Fibroblast of villous mesenchyme (primary cell): ENCODE results near the gene SOWAHA. TPM values are rescaled to one million over a fixed set of nuclear protein-coding genes. Genes with fewer than 3 reads are reported as not detected.
A peak's percentile ranks its signal among the peaks of the same experiment; 100 is the strongest.
"Not testable (repeated sequence)": the region's sequence is repeated elsewhere in the genome, so short reads cannot be mapped to it uniquely, and the experiment has no call there.

Experiments used
- DNase-seq: peaks from one replicate; pipeline ENCODE4 v3.0.0-alpha.2; 2010; ENCODE audit warnings: low read depth
- H3K4me3 ChIP-seq: 2 replicates; pipeline ENCODE4 v1.5.1; 2011; ENCODE audit warnings: low read depth, mild to moderate bottlenecking, low read length
- total RNA-seq: library from RNA; depleted of rRNA; stranded (reverse); fragments of >200 nt; gene quantifications from 2 replicates; pipeline ENCODE4 v1.2.3, GENCODE V29; 2012
- TF ChIP-seq, protein P1 (sequence below): IDR thresholded peaks from 2 replicates; pipeline ENCODE4 v1.5.1; 2012; ENCODE audit warnings: low read depth, mild to moderate bottlenecking, low read length; ENCODE audit not compliant: insufficient read depth

Gene SOWAHA
- total RNA-seq, 1 donor, result under 0.01 TPM

DNA sequence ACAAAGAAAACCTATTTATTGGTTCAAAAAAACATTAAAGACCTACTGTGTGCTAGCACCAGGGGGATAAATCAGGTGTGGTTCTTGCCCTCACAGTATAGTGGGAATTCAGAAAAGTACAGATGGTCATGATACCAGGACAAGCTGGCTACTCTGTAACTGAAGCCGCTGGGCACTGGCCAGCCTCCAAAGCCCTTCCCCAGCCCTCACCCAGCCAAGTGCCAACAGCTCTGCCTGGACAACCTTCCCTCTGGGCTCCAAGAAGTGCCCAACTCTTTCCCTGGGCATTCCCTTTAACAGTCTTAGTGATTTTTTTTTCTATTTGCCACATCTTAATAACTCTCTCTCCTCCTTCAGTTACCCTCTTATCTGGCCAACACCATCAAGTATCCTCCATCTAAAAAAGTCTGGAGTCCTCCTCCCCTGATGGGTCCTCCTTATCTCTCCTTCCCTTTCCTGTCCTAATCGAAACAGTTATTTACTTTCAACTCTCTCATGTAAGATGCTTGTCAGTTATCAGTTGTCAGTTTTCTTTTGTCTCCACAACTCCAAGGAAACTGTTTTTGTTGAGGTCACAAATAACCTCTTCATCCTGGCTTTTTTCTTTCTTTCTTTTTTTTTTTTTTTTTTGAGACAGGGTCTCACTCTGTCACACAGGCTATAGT, 22.8 kb upstream of the SOWAHA start:
- no peak overlapping the region for H3K4me3 ChIP-seq
- no peak for DNase-seq
- TF ChIP-seq, protein P1, sequence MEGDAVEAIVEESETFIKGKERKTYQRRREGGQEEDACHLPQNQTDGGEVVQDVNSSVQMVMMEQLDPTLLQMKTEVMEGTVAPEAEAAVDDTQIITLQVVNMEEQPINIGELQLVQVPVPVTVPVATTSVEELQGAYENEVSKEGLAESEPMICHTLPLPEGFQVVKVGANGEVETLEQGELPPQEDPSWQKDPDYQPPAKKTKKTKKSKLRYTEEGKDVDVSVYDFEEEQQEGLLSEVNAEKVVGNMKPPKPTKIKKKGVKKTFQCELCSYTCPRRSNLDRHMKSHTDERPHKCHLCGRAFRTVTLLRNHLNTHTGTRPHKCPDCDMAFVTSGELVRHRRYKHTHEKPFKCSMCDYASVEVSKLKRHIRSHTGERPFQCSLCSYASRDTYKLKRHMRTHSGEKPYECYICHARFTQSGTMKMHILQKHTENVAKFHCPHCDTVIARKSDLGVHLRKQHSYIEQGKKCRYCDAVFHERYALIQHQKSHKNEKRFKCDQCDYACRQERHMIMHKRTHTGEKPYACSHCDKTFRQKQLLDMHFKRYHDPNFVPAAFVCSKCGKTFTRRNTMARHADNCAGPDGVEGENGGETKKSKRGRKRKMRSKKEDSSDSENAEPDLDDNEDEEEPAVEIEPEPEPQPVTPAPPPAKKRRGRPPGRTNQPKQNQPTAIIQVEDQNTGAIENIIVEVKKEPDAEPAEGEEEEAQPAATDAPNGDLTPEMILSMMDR, result no peak

DNA sequence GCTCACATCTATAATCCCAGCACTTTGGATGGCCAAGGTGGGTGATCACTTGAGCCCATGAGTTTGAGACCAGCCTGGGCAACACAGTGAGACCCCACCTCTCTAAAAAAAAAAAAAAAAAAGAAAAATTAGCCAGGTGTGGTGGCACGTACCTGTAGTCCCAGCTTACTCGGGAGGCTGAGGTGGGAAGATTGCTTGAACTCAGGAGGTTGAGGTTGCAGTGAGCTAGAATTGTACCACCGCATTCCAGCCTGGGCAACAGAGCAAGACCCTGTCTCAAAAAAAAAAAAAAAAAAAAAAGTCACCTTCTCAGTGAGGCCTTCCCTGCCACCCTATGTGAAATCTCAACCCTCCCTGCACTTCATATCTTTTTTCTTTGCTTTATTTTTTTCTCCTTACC, 22.1 kb upstream of the SOWAHA start:
- TF ChIP-seq, protein P1, result no peak
- DNase-seq, result no peak
- no peak overlapping the region for H3K4me3 ChIP-seq

DNA sequence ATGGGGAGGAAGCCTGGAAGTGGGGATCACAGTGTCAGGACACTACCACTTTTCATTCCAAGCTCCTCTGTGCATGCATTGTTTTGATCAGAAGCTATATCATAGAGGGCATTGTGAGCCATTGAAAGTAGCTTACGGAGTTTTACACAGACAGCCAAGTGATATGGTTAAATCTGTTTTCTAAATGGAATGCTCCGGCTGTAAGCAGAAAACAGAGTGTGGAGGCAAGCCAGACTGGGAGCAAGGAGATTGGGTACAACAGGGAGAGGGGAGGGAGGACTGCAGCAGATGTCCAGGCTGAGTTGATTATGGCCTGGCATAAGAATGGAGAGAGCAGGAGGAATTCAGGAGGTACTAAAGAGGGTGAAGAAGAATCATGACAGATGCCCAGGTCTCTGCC, 15.5 kb upstream of the SOWAHA start:
- no peak overlapping the region for H3K4me3 ChIP-seq
- no peak for DNase-seq
- TF ChIP-seq, protein P1, result no peak

DNA sequence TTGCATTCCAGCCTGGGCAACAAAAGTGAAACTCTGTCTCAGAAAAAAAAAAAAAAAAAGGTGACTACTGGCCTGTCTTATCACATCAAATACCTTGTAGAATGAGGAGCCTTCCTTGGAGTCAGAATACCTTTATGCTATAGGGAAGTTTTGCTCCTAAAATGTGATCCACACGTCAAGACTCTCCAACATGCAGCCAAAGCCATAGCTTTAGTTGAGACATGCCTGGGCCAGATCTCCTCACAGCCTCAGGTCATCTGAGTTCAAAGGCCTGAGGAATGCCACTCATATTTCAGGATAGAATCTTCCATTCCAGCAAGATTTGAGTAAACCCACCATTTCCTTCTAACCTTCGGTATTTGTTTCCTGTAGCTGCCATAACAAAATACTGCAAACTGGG, 13.7 kb upstream of the SOWAHA start:
- DNase-seq, result no peak
- no peak overlapping the region for H3K4me3 ChIP-seq
- TF ChIP-seq, protein P1, result no peak

DNA sequence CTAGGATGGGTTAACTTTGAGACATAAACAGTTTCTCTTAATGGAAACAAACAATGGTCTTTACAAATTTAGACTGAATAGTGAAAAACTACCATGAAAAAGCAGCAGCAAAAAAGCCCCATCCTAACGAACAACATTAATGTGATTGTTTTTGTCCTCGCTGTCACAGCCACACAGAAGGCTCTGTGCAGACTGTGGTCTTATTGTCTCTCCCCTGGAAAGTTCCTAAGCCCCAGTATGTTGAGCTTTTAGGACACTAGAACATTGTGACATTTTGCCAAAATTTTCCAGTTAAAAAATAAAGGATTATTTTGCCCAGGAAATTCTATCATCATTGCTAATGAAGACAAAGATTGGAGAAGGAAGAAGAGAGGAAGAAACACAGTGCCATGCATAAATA, 12.6 kb upstream of the SOWAHA start:
- TF ChIP-seq, protein P1, result no peak
- H3K4me3 ChIP-seq, result no peak overlapping the region
- DNase-seq, result no peak

DNA sequence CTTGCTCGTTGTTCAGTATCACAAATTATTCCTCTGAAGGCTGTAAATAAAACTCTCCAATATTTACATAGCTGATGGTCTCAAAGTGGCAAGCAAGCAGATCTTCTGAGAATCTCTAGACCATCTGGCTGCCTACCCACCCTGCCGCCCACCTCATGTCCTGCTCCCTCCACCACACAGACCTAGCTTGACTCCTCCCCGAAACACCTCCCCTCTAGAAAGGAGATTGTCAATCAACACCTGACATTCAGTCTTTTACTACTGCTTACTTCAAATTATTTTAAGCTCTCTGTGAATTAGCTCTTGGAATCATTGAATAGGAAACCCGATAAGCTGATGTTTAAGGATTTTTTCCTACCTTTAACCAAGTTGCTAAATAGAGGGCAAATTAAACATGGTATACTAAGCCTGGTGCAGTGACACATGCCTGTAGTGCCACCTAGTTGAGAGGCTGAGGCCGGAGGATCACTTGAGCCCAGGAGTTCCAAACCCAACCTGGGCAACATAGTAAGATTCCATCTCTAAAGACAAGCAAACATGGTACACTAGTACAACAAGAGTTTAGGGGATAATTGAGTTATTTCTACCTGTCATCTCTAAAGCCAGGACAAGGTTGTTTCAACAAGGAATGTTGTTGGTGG, 10.9 kb upstream of the SOWAHA start:
- TF ChIP-seq, protein P1, result peak; percentile 8
- DNase-seq, result no peak
- H3K4me3 ChIP-seq, result no peak overlapping the region

DNA sequence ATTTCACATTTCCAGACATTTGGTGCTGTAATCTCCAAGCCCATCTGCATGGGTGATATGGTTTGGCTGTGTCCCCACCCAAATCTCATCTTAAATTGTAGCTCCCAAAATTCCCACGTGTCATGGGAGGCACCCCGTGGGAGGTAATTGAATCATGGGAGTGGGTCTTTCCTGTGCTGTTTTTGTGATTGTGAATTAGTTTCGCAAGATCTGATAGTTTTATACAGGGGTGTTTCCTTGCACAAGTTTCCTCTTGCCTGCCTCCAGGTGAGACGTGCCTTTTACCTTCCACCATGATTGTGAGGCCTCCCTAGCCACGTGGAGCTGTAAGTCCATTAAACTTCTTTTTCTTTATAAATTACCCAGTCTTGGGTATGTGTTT, 10.4 kb upstream of the SOWAHA start:
- not testable (repeated sequence) for H3K4me3 ChIP-seq, DNase-seq

DNA sequence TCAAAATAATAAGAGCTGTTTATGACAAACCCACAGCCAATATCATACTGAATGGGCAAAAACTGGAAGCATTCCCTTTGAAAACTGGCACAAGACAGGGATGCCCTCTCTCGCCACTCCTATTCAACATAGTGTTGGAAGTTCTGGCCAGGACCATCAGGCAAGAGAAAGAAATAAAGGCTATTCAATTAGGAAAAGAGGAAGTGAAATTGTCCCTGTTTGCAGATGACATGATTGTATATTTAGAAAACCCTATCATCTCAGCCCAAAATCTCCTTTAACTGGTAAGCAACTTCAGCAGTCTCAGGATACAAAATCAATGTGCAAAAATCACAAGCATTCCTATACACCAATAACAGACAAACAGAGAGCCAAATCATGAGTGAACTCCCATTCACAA, 8.9 kb upstream of the SOWAHA start:
- DNase-seq, result not testable (repeated sequence)

DNA sequence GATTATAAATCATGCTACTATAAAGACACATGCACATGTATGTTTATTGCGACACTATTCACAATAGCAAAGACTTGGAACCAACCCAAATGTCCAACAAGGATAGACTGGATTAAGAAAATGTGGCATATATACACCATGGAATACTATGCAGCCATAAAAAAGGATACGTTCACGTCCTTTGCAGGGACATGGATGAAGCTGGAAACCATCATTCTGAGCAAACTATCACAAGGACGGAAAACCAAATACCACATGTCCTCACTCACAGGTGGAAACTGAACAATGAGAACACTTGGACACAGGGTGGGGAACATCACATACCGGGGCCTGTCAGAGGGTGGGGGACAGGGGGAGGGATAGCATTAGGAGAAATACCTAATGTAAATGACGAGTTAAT, 7.2 kb upstream of the SOWAHA start:
- DNase-seq, H3K4me3 ChIP-seq: not testable (repeated sequence)

More for the DNA sequence above, 8.9 kb upstream of the SOWAHA start:
- not testable (repeated sequence) for H3K4me3 ChIP-seq

DNA sequence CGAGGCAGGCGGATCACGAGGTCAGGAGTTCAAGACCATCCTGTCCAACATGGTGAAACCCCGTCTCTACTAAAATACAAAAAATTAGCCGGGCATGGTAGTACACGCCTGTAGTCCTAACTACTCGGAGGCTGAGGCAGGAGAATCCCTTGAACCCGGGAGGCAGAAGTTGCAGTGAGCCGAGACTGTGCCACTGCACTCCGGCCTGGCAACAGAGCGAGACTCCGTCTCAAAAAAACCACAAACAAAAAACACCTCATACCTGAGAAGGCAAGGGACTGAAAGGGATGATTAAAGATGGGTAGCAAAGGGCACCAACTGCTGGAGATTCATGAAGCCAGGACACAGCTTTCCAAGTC, 6.3 kb upstream of the SOWAHA start:
- H3K4me3 ChIP-seq, DNase-seq: not testable (repeated sequence)
